HG02759 (cell line): ENCODE data around the gene SLC7A4.
"Not testable (repeated sequence)": the region's sequence is repeated elsewhere in the genome, so short reads cannot be mapped to it uniquely, and the experiment has no call there.

Experiments
- ATAC-seq: cut with Tn5 transposase; IDR thresholded peaks from one replicate; pipeline ENCODE4 v1.9.1; 2021; ENCODE audit warnings: mild to moderate bottlenecking, moderate library complexity; ENCODE audit not compliant: unreplicated experiment

Gene SLC7A4, protein sequence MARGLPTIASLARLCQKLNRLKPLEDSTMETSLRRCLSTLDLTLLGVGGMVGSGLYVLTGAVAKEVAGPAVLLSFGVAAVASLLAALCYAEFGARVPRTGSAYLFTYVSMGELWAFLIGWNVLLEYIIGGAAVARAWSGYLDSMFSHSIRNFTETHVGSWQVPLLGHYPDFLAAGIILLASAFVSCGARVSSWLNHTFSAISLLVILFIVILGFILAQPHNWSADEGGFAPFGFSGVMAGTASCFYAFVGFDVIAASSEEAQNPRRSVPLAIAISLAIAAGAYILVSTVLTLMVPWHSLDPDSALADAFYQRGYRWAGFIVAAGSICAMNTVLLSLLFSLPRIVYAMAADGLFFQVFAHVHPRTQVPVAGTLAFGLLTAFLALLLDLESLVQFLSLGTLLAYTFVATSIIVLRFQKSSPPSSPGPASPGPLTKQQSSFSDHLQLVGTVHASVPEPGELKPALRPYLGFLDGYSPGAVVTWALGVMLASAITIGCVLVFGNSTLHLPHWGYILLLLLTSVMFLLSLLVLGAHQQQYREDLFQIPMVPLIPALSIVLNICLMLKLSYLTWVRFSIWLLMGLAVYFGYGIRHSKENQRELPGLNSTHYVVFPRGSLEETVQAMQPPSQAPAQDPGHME

GRCh38 chr22:21032037-21032867 lies at the start of gene SLC7A4:
Gene SLC7A4 (minus strand): TSS chr22:21032561. CDS start chr22:21031812, 749 bp downstream.
- ATAC-seq: no peak

DNA sequence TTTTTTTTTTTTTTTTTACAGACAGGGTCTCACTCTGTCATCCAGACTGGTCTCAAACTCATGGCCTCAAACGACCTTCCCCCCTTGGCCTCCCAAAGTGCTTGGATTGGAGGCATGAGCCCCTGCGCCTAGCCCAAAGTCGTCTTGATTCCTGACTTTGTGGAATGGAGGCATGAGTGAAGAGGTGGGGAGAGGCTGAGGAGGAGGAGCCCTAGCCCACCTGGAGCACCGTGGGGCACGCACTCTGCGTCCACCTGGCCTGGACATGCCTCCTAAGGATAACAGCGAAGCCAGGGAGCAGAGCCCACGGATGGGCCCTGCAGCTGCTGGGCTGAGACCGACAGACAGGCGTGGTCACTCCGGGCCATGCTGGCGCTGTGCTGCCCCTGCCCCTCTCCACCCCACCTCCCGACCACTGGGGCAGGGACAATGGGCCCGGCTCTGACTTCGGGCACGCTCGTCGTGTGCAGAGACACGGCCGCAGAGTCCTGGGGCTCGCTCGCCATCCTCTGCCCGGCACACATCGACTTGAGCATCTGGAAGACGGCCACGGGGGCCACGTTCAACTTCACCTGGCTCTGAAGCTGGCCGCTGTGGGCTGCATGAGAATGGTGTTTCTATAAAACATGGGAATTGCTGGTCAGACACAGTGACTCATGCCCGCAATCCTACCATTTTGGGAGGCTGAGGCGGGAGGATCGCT lies 48.2 kb upstream of the SLC7A4 start:
- no peak for ATAC-seq

GRCh38 chr22:21079493-21079892 lies 47.1 kb upstream of the SLC7A4 start:
- no peak for ATAC-seq

DNA sequence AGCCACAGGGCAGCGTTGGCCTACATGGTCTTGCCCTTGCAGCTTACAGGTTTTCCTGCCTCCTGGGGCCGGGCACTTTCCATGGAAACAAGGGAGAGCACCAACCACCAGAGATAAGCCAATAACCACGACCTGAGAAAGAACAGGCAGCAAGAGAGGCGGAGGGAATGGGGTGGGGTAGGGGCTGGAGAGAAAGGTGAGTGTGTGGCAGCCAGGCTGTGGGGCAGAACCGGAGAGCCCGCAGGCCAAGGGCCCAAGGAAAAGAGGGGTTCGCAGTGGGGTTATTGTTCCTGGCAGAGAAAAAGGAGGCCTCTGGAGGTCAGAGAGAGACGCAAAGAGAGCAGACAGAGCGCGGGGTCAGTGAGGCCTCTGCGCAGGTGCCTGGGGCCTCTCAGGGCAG lies 46.6 kb upstream of the SLC7A4 start:
- no peak for ATAC-seq

DNA sequence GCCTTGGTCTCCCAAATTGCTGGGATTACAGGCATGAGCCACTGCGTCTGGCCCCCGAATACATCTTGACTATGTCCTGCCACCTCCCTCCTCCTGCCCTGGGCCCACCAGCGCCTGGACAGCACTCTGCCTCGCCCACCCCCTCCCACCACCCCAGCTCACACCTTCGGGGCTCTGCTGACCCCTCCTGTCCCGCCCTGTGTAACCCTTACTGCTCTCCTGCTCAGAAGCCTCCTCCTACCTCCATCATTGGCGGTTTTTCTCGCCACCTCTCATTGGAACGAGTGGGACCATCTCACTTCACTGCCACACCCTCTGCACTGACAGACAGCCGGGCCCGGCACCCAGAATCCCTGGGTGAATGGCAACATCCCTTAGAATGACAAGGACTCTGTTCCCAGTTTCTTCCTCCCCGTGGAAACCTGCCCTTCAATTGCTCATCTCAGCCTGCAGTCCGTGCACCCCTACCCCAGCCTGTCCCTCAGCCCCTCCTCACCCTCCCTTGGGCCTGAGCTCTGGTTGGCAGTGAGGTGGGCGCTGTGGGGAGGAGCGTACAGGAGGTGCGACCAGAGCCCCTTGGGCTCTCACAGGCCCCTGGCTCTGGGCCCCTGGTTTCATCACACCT lies 45.6 kb upstream of the SLC7A4 start:
- ATAC-seq: no peak

DNA sequence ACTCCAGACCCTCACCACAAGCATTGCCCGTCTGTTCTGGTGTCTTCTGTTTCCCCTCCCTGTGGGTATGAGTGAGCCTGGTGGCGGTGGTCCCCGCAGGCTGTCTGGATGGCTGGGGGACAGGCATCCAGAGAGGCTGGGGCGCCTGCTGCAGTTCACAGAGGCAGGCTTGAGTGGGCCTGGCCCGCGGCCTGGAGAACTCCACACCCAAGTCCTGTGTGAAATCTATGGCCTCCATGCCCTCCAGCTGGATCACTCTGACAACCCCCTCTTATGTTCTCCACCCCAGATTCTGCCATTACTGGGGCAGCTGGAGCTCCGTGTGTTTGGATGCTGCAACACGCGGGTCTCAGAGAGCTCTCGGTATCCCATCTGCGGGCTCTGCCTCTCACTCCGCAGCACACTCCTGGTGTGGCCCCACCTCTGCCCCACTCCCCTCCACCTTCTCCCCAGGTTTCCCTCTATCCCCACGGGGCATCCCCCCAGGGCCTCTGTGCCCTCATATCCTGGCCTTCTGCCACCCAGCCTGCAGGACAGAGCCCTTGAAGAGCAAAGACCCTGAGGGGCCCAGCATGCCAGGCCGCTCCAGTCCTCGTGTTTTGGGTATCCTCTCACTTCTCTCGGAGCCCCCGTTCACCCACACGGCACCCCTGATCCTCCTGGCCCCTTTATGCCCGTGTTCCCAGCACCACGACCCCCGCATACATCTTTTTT lies 44.7 kb upstream of the SLC7A4 start:
- ATAC-seq: no peak

GRCh38 chr22:21075516-21076138 lies 43.3 kb upstream of the SLC7A4 start:
- no peak for ATAC-seq

DNA sequence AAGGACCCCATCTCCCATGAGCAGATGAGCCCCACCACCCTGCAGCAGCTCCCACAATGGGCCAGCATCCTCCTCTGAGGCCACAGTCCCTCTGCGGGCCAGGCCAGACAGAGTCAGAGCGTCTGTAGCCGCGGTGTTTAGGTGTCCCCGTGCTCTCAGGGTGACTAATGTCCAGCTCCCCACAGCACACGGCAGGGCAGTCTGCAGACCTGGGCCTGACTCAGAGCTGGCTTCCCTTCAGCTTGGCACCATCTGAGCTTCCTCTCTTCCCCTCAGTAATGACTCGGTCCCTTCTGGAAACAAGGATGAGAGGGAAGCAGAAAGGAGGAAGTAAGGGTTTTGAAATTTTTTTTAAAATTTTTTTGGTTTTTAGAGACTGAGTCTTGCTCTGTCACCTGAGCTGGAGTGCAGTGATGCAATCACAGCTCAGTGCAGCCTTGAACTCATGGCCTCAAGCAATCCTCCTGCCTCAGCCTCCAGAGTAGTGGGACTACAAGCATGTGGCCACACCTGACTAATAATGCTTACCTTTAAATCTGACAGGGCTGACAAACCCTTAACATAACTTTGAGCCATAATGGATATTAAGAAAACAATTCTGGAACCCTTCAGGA lies 41.8 kb upstream of the SLC7A4 start:
- ATAC-seq: no peak

- ATAC-seq: no peak
Measured at GRCh38 chr22:21073482-21073881, 41.1 kb upstream of the SLC7A4 start.

DNA sequence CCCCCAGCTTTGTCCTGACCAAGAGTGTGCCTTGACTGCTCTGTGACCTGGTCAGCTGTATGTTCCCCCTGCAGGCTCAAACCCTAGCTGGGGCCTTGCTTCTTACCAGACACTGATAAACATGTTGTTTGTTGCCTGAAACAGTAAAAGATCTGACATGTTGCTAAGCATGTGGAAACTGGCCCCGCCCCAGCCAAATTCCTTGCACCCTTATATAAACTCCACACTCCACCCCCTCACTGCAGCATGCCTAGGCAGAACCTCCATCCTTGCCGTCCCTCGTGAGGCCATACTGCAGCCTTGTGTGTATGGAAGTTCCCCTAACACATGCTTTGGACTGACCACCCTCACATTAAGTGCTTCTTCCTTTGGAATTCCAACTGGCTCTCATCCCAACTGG lies 40.7 kb upstream of the SLC7A4 start:
- ATAC-seq: no peak

DNA sequence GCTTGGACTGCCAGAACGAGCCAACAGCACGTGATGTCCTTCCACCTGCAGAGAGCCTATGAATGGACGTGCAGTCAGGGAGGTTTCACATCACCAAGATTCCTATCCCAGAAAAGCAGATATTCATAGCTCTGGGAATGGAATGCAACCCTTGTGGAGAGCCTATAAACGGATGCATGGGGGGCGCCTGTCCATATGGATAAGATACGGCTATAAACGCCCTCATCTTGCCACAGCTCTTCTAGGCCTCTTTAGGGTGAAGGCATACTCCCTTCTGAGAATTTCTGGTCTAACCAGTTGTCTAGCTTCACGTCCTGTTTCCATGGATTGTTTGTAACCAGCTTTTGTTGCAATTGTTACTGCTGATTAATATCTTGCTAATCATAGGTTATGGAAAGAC lies 39.4 kb upstream of the SLC7A4 start:
- not testable (repeated sequence) for ATAC-seq

DNA sequence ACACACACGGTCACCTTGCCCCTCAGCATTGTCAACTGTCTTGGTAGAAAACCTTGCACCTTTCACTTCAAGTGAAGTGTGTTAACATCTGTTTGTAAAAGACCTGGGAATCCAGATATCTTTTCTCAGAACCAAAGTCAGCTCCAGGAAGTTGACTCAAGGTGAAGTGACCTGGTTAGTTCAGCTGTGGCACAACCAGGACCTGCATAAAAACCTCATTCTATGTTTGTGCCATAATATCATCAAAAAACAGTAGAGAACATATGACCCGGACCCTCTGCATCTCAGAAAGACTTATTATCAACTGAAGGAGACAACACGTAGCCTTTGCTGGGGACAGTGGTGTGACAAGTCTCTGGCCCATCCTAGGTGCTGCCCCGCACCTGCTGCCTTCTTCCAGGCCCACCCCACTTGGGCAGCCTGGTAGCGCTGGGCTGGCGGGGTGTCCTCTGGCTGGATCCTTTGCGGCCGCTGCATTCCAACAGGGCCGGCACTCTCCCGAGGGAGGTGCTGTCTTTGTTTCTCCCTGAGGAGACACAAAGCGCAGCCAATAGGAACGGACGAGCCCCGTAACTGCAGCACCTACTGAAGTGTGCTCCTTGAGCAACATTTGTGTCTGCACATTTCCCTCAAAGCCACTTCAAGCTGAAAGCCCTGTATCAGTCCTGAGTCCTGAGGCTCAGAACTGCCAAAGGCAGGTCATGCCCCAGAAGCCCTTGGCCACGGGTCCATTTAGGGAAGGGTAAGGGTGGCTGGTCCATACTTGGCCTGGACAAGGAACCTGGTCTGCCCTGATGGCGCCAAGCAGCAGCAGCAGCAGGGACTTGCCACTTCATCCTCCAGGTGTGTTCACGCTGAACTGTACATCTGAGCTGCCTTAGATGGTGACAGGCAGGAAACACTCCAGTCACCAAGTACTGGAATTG lies 38.6 kb upstream of the SLC7A4 start:
- ATAC-seq: no peak

DNA sequence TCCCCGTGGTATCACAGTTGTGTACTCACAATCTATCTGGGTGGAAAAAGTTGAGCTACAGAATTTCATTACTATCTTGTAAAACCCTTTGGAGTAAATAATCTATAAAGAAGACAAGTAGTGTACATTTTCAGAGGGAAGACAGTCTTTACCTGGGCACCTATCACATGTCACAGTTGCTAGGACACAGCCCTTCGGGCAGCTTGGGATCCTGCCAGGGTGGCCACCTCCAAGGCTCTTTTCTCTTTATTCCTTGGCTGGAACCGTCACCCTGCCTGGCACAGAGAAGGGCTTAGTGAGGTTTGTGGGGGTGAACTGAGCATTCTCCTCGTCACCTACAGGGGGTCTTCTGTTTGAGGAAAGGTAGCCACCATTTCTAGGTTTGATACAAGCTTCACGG lies 37.0 kb upstream of the SLC7A4 start:
- ATAC-seq: no peak

GRCh38 chr22:21068681-21069276 lies 36.4 kb upstream of the SLC7A4 start:
- ATAC-seq: no peak

DNA sequence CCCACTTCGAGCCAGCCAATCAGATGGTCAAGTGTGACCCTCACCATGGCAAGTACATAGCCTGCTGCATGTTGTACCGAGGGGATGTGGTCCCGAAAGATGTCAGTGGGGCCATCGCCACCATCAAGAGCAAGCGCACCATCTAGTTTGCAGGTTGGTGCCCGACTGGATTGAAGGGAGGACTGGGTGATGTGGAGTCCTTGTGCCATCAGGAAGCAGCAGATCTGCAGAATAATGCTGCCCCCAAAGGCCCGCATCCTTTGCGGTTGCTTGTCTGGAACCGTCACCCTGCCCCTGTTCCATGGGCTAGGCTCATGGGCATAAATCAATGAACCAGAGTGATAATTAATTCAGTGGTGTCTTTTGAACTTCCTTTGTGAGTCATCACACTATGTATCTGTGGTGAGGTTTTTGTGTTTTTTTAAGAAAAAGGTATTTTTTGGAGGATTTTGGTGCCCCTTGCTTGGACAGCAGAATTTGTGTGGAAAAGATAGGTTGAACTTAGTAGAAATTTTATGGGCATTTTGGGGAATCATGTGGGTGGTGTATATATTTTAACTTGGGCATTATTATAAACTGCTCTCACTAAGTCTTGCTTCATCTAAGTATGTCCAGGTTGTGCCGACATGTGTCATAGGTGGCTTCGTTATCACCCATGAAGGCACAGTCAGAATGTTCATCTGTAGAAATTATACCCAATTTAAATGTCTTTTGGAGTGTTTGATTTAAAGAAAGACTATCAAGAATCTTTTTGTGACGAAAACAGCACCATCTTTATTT lies 35.7 kb upstream of the SLC7A4 start:
- ATAC-seq: no peak

DNA sequence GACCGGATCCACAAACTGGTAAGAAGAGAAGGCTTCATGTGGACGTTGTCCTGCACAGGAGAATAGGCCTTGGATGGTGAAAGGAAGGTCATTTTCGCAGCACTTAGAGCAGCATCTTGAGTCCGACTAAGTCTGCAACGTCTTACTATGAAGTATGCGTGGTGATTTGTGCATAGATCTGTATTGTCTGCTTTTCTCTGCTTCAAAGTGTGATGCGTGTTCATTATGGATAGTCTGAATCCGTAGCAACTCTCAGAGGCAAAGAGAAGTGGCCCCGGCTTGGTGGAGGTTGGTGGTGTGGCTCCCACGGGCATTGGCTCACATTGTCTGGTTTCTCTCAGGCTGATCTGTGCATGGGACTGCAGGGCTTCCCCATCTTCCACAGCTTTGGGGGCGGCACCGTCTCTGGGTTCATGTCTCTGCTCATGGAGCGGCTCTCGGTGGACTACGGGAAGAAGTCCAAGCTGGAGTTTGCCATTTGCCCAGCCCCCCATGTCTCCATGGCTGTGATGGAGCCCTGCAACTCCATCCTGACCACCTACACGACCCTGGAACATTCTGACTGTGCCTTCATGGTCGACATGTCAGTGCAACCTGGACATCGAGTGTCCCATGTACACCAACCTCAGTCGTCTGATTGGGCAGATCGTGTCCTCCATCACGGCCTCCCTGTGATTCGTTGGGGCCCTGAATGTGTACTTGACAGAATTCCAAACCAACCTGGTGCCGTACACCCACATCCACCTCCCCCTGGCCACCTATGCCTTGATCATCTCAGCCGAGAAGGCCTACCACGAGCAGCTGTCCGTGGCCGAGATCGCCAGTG lies 34.9 kb upstream of the SLC7A4 start:
- ATAC-seq: no peak
